ENCODE measurements around the gene SCGB1C1.

The SCGB1C1 gene

DNA sequence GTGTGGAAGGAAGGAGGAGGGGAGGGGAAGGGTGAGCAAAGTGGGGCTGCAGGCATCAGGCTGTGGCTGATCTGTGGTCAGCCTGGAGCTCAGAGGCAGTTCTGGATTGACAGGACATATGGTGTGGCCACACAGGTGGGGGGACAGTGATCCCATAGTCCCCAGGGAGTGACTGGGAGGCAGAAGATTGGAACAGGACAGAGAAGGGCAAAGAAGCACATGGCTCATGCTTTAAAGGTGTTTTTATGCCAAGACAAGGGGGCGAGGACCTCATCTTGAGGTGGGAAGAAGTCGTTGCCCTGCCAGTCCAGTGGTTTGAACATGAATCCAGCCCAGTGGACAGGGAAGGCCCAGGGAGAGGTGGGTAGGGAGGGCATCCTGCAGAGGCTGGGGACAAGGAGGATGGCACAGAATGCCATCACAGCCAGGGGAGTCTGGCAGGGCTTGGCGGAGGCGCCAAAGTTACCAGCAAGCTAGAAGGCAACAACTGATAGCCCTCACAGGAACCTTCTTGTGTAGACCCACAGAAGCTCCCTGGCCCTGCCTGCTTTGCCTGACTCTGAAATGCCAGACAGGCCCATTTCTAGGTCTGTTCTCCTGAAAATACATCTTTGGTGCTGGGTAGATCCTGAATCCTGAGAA lies 11.2 kb downstream of the SCGB1C1 start:
- Histone ChIP-seq H2AFZ (ENCODE audit: low read depth, low read length) (no peak overlapping the region), H3K4me1 (ENCODE audit: control insufficient read depth, insufficient read depth, low read depth, low read length) (peaks cover 37% of the 10 kb centered on the region), H2BK12ac (ENCODE audit: low read length in 2 of 2) (no peak overlapping the region), H2AK5ac (ENCODE audit: low read length, severe bottlenecking) (no peak overlapping the region), H2BK15ac (ENCODE audit: low read depth, poor library complexity, severe bottlenecking) (no peak overlapping the region), H4K91ac (ENCODE audit: low read length) (no peak overlapping the region), H3K27me3 (ENCODE audit: control insufficient read depth in 1 of 2, insufficient read depth in 1 of 2, low read length in 2 of 2) (no peaks in the 10 kb centered on the region), H3K27ac (ENCODE audit: low read length, poor library complexity, severe bottlenecking) (no peak overlapping the region), H3K79me1 (replicated peaks; ENCODE audit: low read length, poor library complexity, severe bottlenecking) (peaks cover 25% of the 10 kb centered on the region), H3K9ac (ENCODE audit: low read length) (peak overlapping the region; percentile 36), H3K18ac (ENCODE audit: low read depth in 1 of 2, low read length in 2 of 2) (no peak overlapping the region), H3K4me2 (ENCODE audit: low read length, poor library complexity, severe bottlenecking) (no peak overlapping the region), H3K23ac (ENCODE audit: low read length in 2 of 2) (no peak overlapping the region), H3K14ac (ENCODE audit: low read length in 2 of 2) (no peak overlapping the region), H3K4me3 (ENCODE audit: insufficient read depth in 1 of 2, low read depth in 1 of 2, low read length in 2 of 2) (no peak overlapping the region), H4K8ac (ENCODE audit: low read length) (peak overlapping the region; percentile 42), H3K36me3 (ENCODE audit: control insufficient read depth in 1 of 2, insufficient read depth in 2 of 2, low read depth in 1 of 2, low read length in 2 of 2) (peaks cover 47 to 51% of the 10 kb centered on the region in 2 experiments), H3K4ac (ENCODE audit: low read depth in 1 of 2, low read length in 2 of 2) (no peak overlapping the region), H3K9me3 (ENCODE audit: control insufficient read depth, low read length) (no peaks in the 10 kb centered on the region), H2BK120ac (ENCODE audit: low read depth, low read length) (no peak overlapping the region), H2BK5ac (ENCODE audit: low read depth, low read length, poor library complexity, severe bottlenecking) (no peak overlapping the region)
- 97% methylated on average over 4 of the region's 4 CpGs for WGBS
- no peak for DNase-seq

DNA sequence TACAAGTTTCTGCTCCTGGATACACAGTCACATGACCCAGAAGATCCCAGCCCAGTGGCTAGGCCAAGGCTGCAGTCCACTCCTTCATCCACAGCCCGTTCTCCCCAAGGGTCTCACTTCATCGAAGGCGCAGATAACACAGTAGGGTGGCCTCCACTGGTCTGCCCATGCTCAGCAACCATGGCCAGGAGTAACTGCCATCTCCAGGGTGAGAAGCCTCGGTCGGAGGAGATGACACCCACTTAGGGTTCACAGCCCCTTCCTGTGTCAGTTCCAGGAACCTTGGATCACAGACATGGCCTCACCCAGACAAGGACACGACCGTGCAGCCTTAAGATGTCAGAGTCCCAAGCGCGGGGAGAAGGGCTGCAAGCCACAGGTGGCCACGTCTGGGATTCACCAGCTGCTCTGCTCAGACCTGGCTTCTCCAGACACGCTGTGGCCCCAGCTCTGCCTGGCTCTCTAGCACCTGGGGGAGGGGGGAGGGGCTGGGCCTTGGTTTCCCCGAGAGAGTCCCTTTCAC lies 11.8 kb downstream of the SCGB1C1 start:
- Histone ChIP-seq H3K79me1 (replicated peaks; ENCODE audit: low read length, poor library complexity, severe bottlenecking) (peaks cover 25% of the 10 kb centered on the region), H2AK5ac (ENCODE audit: low read length, severe bottlenecking) (no peak overlapping the region), H2BK120ac (ENCODE audit: low read depth, low read length) (no peak overlapping the region), H2AFZ (ENCODE audit: low read depth, low read length) (no peak overlapping the region), H3K14ac (ENCODE audit: low read length in 2 of 2) (no peak overlapping the region), H2BK5ac (ENCODE audit: low read depth, low read length, poor library complexity, severe bottlenecking) (no peak overlapping the region), H3K27me3 (ENCODE audit: control insufficient read depth in 1 of 2, insufficient read depth in 1 of 2, low read length in 2 of 2) (no peaks in the 10 kb centered on the region), H3K18ac (ENCODE audit: low read depth in 1 of 2, low read length in 2 of 2) (no peak overlapping the region), H3K4me3 (ENCODE audit: insufficient read depth in 1 of 2, low read depth in 1 of 2, low read length in 2 of 2) (no peak overlapping the region), H3K27ac (ENCODE audit: low read length, poor library complexity, severe bottlenecking) (no peak overlapping the region), H3K4ac (ENCODE audit: low read depth in 1 of 2, low read length in 2 of 2) (no peak overlapping the region), H3K4me2 (ENCODE audit: low read length, poor library complexity, severe bottlenecking) (no peak overlapping the region), H3K9me3 (ENCODE audit: control insufficient read depth, low read length) (no peaks in the 10 kb centered on the region), H4K91ac (ENCODE audit: low read length) (peak overlapping the region; percentile 55), H4K8ac (ENCODE audit: low read length) (peak overlapping the region; percentile 40), H3K4me1 (ENCODE audit: control insufficient read depth, insufficient read depth, low read depth, low read length) (peaks cover 42% of the 10 kb centered on the region), H3K9ac (ENCODE audit: low read length) (no peak overlapping the region), H2BK12ac (ENCODE audit: low read length in 2 of 2) (no peak overlapping the region), H3K23ac (ENCODE audit: low read length in 2 of 2) (no peak overlapping the region), H2BK15ac (ENCODE audit: low read depth, poor library complexity, severe bottlenecking) (no peak overlapping the region), H3K36me3 (ENCODE audit: control insufficient read depth in 1 of 2, insufficient read depth in 2 of 2, low read depth in 1 of 2, low read length in 2 of 2) (peaks cover 53 to 54% of the 10 kb centered on the region in 2 experiments)
- 91% methylated on average over 11 of the region's 12 CpGs for WGBS
- DNase-seq = no peak

DNA sequence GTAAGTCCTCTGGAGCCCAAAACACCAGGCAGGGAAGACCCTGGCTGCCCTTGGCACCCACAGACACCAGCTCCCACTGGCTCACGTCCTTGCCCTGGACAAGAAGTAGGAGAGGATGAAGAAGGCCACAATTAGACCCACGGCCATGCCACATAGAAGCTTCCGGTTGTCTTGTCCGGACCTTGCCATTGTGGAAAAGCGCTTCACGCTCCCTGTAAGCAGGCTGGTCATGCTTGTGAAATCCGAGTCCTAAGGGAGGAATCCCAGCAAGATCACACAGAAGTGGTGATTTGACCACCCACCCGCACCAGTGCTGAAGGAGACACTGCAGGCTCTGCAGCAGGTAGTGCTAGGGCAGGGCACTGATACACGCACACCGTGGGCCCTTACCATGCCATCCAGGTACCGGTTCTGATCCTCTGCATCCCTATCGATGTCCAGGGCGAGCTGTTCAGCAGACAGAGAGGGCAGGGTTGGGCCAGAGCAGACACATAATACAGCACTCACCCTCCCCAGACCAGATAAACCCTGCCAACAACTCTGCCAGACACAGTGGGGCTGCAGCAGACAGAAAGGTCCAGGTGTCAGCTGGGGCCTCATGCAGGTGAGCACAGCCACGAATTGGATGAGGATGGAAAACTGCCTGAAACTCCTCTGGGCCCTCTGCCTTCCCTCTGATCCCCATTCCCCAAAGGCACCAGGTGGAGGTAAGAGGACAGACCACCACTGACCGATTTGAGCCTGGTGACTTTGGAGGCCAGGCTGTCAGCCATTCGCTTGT lies 12.5 kb downstream of the SCGB1C1 start:
- DNase-seq = no peak
- Histone ChIP-seq H2BK120ac (ENCODE audit: low read depth, low read length) (no peak overlapping the region), H3K4me1 (ENCODE audit: control insufficient read depth, insufficient read depth, low read depth, low read length) (peaks cover 47% of the 10 kb centered on the region), H4K8ac (ENCODE audit: low read length) (no peak overlapping the region), H3K14ac (ENCODE audit: low read length in 2 of 2) (no peak overlapping the region), H4K91ac (ENCODE audit: low read length) (no peak overlapping the region), H2BK5ac (ENCODE audit: low read depth, low read length, poor library complexity, severe bottlenecking) (no peak overlapping the region), H3K9ac (ENCODE audit: low read length) (peak overlapping the region; percentile 98), H3K4me3 (ENCODE audit: insufficient read depth in 1 of 2, low read depth in 1 of 2, low read length in 2 of 2) (peak overlapping the region in 1 of 2 experiments; percentile 97), H3K18ac (ENCODE audit: low read depth in 1 of 2, low read length in 2 of 2) (no peak overlapping the region), H3K4ac (ENCODE audit: low read depth in 1 of 2, low read length in 2 of 2) (no peak overlapping the region), H3K27ac (ENCODE audit: low read length, poor library complexity, severe bottlenecking) (no peak overlapping the region), H2AK5ac (ENCODE audit: low read length, severe bottlenecking) (no peak overlapping the region), H3K4me2 (ENCODE audit: low read length, poor library complexity, severe bottlenecking) (no peak overlapping the region), H3K79me1 (replicated peaks; ENCODE audit: low read length, poor library complexity, severe bottlenecking) (peaks cover 24% of the 10 kb centered on the region), H3K23ac (ENCODE audit: low read length in 2 of 2) (no peak overlapping the region), H3K27me3 (ENCODE audit: control insufficient read depth in 1 of 2, insufficient read depth in 1 of 2, low read length in 2 of 2) (no peaks in the 10 kb centered on the region), H3K36me3 (ENCODE audit: control insufficient read depth in 1 of 2, insufficient read depth in 2 of 2, low read depth in 1 of 2, low read length in 2 of 2) (peaks cover 55 to 59% of the 10 kb centered on the region in 2 experiments), H2BK15ac (ENCODE audit: low read depth, poor library complexity, severe bottlenecking) (no peak overlapping the region), H3K9me3 (ENCODE audit: control insufficient read depth, low read length) (no peaks in the 10 kb centered on the region), H2AFZ (ENCODE audit: low read depth, low read length) (no peak overlapping the region), H2BK12ac (ENCODE audit: low read length in 2 of 2) (no peak overlapping the region)
- 97% methylated on average over 16 of the region's 16 CpGs for WGBS

DNA sequence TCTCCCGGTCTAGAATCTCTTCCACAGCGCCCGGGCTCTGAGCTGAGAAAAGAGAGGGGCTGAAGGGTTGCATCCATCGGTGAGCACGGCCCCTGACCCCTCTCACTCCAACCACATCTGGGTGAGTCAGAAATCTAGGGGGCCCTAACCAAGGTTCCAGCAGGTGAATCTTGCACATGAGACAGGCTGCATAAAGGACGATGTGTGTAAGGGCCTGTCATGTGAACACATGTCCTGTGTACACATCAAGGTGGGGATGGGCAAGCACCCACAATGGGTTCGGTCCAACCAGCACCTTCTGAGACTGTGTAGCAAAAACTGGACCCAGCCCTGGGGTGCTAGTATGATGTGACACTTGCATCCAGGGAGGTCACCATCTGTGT lies 13.1 kb downstream of the SCGB1C1 start:
- H3K18ac ChIP-seq (ENCODE audit: low read depth in 1 of 2, low read length in 2 of 2) = no peak overlapping the region
- H2BK15ac ChIP-seq (ENCODE audit: low read depth, poor library complexity, severe bottlenecking) = no peak overlapping the region
- no peak for DNase-seq
- no peak overlapping the region for H3K14ac ChIP-seq (ENCODE audit: low read length in 2 of 2)
- no peaks in the 10 kb centered on the region for H3K27me3 ChIP-seq (ENCODE audit: control insufficient read depth in 1 of 2, insufficient read depth in 1 of 2, low read length in 2 of 2)
- peaks cover 50% of the 10 kb centered on the region for H3K4me1 ChIP-seq (ENCODE audit: control insufficient read depth, insufficient read depth, low read depth, low read length)
- no peak overlapping the region for H3K27ac ChIP-seq (ENCODE audit: low read length, poor library complexity, severe bottlenecking)
- H3K4me3 ChIP-seq (ENCODE audit: insufficient read depth in 1 of 2, low read depth in 1 of 2, low read length in 2 of 2) = peak overlapping the region in 1 of 2 experiments; percentile 97
- H4K8ac ChIP-seq (ENCODE audit: low read length) = no peak overlapping the region
- no peak overlapping the region for H2AK5ac ChIP-seq (ENCODE audit: low read length, severe bottlenecking)
- H2BK12ac ChIP-seq (ENCODE audit: low read length in 2 of 2) = no peak overlapping the region
- no peak overlapping the region for H2AFZ ChIP-seq (ENCODE audit: low read depth, low read length)
- peak overlapping the region; percentile 86 for H3K4me2 ChIP-seq (ENCODE audit: low read length, poor library complexity, severe bottlenecking)
- H3K4ac ChIP-seq (ENCODE audit: low read depth in 1 of 2, low read length in 2 of 2) = no peak overlapping the region
- 89% methylated on average over 5 of the region's 7 CpGs for WGBS
- H2BK120ac ChIP-seq (ENCODE audit: low read depth, low read length) = no peak overlapping the region
- no peak overlapping the region for H2BK5ac ChIP-seq (ENCODE audit: low read depth, low read length, poor library complexity, severe bottlenecking)
- H3K9ac ChIP-seq (ENCODE audit: low read length) = peak overlapping the region; percentile 98
- H3K79me1 ChIP-seq (replicated peaks; ENCODE audit: low read length, poor library complexity, severe bottlenecking) = peaks cover 22% of the 10 kb centered on the region
- no peaks in the 10 kb centered on the region for H3K9me3 ChIP-seq (ENCODE audit: control insufficient read depth, low read length)
- no peak overlapping the region for H3K23ac ChIP-seq (ENCODE audit: low read length in 2 of 2)
- H3K36me3 ChIP-seq (ENCODE audit: control insufficient read depth in 1 of 2, insufficient read depth in 2 of 2, low read depth in 1 of 2, low read length in 2 of 2) = peaks cover 55 to 59% of the 10 kb centered on the region in 2 experiments
- no peak overlapping the region for H4K91ac ChIP-seq (ENCODE audit: low read length)
